Measurements from ENCODE around the gene ELANE.
A peak's percentile ranks its signal among the peaks of the same experiment; 100 is the strongest.

The ELANE gene

GRCh38 chr19:870314-870713 is 18.2 kb downstream of the ELANE start:
- H3K27ac ChIP-seq = peak overlapping the region; percentile 71
- TF ChIP-seq, protein P1, sequence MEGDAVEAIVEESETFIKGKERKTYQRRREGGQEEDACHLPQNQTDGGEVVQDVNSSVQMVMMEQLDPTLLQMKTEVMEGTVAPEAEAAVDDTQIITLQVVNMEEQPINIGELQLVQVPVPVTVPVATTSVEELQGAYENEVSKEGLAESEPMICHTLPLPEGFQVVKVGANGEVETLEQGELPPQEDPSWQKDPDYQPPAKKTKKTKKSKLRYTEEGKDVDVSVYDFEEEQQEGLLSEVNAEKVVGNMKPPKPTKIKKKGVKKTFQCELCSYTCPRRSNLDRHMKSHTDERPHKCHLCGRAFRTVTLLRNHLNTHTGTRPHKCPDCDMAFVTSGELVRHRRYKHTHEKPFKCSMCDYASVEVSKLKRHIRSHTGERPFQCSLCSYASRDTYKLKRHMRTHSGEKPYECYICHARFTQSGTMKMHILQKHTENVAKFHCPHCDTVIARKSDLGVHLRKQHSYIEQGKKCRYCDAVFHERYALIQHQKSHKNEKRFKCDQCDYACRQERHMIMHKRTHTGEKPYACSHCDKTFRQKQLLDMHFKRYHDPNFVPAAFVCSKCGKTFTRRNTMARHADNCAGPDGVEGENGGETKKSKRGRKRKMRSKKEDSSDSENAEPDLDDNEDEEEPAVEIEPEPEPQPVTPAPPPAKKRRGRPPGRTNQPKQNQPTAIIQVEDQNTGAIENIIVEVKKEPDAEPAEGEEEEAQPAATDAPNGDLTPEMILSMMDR (IDR thresholded peaks at IDR 0.05) = no peak
- no peak for TF ChIP-seq ZFX (IDR thresholded peaks at IDR 0.05; ENCODE audit: borderline replicate concordance)

DNA sequence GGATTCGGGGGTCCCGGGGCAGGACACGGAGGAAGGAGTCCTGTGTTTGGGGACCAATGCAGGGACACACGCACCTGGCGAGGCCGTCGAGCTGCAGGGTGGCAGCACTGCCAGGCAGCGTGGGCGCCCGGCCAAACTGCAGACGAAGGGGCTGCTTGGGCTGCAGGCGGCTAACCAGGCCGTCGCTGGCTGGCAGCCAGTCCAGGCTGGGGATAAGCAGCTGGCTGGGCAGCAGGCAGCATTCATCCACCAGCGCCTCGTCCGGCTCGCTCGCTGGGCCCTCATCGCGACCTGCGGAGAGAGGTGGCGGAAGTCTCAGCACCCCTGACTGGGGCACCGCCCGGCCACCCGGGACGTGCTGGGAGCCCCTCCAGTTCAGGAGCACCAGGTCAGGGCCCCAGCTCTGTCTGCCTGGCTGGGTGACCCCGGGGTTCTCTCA is 18.9 kb downstream of the ELANE start:
- no peak for TF ChIP-seq ZFX (IDR thresholded peaks at IDR 0.05; ENCODE audit: borderline replicate concordance)
- TF ChIP-seq, protein P1 (IDR thresholded peaks at IDR 0.05) = no peak
- H3K27ac ChIP-seq = peak overlapping the region; percentile 46; the same call in 1 of the 2 replicates

GRCh38 chr19:871446-872265 is 19.6 kb downstream of the ELANE start:
- TF ChIP-seq, protein P1 (IDR thresholded peaks at IDR 0.05) = no peak
- TF ChIP-seq ZFX (IDR thresholded peaks at IDR 0.05; ENCODE audit: borderline replicate concordance) = no peak
- H3K27ac ChIP-seq = peak overlapping the region; percentile 80

- TF ChIP-seq ZFX (IDR thresholded peaks at IDR 0.05; ENCODE audit: borderline replicate concordance) = no peak
- TF ChIP-seq, protein P1 (IDR thresholded peaks at IDR 0.05) = no peak
- H3K27ac ChIP-seq = peak overlapping the region; percentile 80
These were observed 20.3 kb downstream of the ELANE start for GRCh38 chr19:872266-872951.

GRCh38 chr19:873084-873483 is 21.0 kb downstream of the ELANE start:
- peak overlapping the region; percentile 80 for H3K27ac ChIP-seq

DNA sequence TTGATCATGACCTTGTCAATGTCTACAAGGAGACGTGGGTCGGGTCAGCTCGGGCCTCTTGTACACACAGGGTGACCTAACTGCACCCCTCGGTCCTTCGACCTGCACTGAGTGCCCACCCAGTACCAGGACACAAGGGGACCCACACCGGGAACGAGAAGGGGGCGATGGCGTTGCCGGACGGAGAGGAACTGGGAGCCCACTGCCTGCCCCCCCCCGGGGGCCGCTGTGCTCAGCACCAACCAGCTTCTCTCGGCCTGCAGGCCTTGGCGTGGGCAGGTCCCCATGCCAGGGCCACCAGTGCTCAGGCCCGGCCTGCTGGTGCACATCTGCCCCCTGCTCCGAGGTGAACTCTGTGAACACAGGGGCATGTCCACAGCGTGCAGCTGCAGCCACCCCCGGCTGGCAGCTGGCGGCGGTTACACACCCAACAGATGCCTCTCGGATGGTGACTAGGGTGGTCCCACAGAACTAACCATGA is 21.5 kb downstream of the ELANE start:
- H3K27ac ChIP-seq = peak overlapping the region; percentile 80

More at GRCh38 chr19:873084-873483, 21.0 kb downstream of the ELANE start:
- TF ChIP-seq, protein P1 (IDR thresholded peaks at IDR 0.05) = no peak
- TF ChIP-seq ZFX (IDR thresholded peaks at IDR 0.05; ENCODE audit: borderline replicate concordance) = no peak

More for the DNA sequence above, 21.5 kb downstream of the ELANE start:
- no peak for TF ChIP-seq ZFX (IDR thresholded peaks at IDR 0.05; ENCODE audit: borderline replicate concordance)
- TF ChIP-seq, protein P1 (IDR thresholded peaks at IDR 0.05) = no peak

Data from 22Rv1 (cell line).